ACC112 (cell line): ENCODE results near the gene NOP56.
A peak's percentile ranks its signal among the peaks of the same experiment; 100 is the strongest.

Source experiments
- H2AFZ ChIP-seq: fragments of 200-600 bp; sonication (generic); one replicate; pipeline ENCODE4 v1.6.0; 2017; ENCODE audit warnings: antibody characterized with exemption, low read length; ENCODE audit not compliant: unreplicated experiment
- H3K27ac ChIP-seq: fragments of 200-600 bp; sonication (generic); 2 replicates; pipeline ENCODE4 v1.5.1; 2014; ENCODE audit warnings: low read depth, mild to moderate bottlenecking, antibody characterized with exemption, low read length, moderate library complexity
- H3K27me3 ChIP-seq: fragments of 200-600 bp; sonication (generic); 2 replicates; pipeline ENCODE4 v1.6.1; 2014; ENCODE audit warnings: mild to moderate bottlenecking, antibody characterized with exemption, low read length, moderate library complexity, mixed read lengths; ENCODE audit not compliant: insufficient read depth
- H3K36me3 ChIP-seq: fragments of 200-600 bp; sonication (generic); 2 replicates; pipeline ENCODE4 v1.6.1; 2016; ENCODE audit warnings: mild to moderate bottlenecking, antibody characterized with exemption, low read length, moderate library complexity, mixed read lengths; ENCODE audit not compliant: insufficient read depth
- H3K4me1 ChIP-seq: fragments of 200-600 bp; sonication (generic); one replicate; pipeline ENCODE4 v1.6.1; 2016; ENCODE audit warnings: low read length, mixed read lengths; ENCODE audit not compliant: insufficient read depth, unreplicated experiment, control insufficient read depth
- H3K4me3 ChIP-seq: fragments of 200-600 bp; sonication (generic); 2 replicates; pipeline ENCODE4 v1.5.1; 2014; ENCODE audit warnings: mild to moderate bottlenecking, low read depth, low read length
- H3K79me2 ChIP-seq: fragments of 200-600 bp; sonication (generic); one replicate; pipeline ENCODE4 v1.6.0; 2016; ENCODE audit warnings: low read length; ENCODE audit not compliant: control insufficient read depth, unreplicated experiment, insufficient read depth

The NOP56 gene

GRCh38 chr20:2687514-2687913 is 35.1 kb downstream of the NOP56 start:
- Histone ChIP-seq H2AFZ (no peak overlapping the region), H3K27ac (no peak overlapping the region), H3K36me3 (no peaks in the 10 kb centered on the region), H3K4me1 (no peaks in the 10 kb centered on the region), H3K27me3 (peaks cover 46% of the 10 kb centered on the region), H3K4me3 (no peak overlapping the region), H3K79me2 (no peaks in the 10 kb centered on the region)

GRCh38 chr20:2688041-2688591 is 35.7 kb downstream of the NOP56 start:
- peaks cover 46% of the 10 kb centered on the region for H3K27me3 ChIP-seq
- no peaks in the 10 kb centered on the region for H3K36me3 ChIP-seq
- H3K27ac ChIP-seq, result no peak overlapping the region
- no peak overlapping the region for H3K4me3 ChIP-seq
- no peak overlapping the region for H2AFZ ChIP-seq
- H3K79me2 ChIP-seq, result no peaks in the 10 kb centered on the region
- H3K4me1 ChIP-seq, result no peaks in the 10 kb centered on the region

- peaks cover 66% of the 10 kb centered on the region for H3K27me3 ChIP-seq
- H3K27ac ChIP-seq, result no peak overlapping the region
- no peaks in the 10 kb centered on the region for H3K36me3 ChIP-seq
- H2AFZ ChIP-seq, result no peak overlapping the region
- no peaks in the 10 kb centered on the region for H3K79me2 ChIP-seq
- no peak overlapping the region for H3K4me3 ChIP-seq
- no peaks in the 10 kb centered on the region for H3K4me1 ChIP-seq
Measured at GRCh38 chr20:2690213-2690612, 37.8 kb downstream of the NOP56 start.

GRCh38 chr20:2690718-2691117 is 38.3 kb downstream of the NOP56 start:
- H3K27ac ChIP-seq, result no peak overlapping the region
- H3K27me3 ChIP-seq, result peaks cover 67% of the 10 kb centered on the region
- H3K4me1 ChIP-seq, result no peaks in the 10 kb centered on the region
- no peak overlapping the region for H2AFZ ChIP-seq
- no peaks in the 10 kb centered on the region for H3K79me2 ChIP-seq
- H3K4me3 ChIP-seq, result no peak overlapping the region
- no peaks in the 10 kb centered on the region for H3K36me3 ChIP-seq

- H3K36me3 ChIP-seq, result no peaks in the 10 kb centered on the region
- H3K79me2 ChIP-seq, result no peaks in the 10 kb centered on the region
- no peaks in the 10 kb centered on the region for H3K4me1 ChIP-seq
- H2AFZ ChIP-seq, result no peak overlapping the region
- no peak overlapping the region for H3K4me3 ChIP-seq
- H3K27me3 ChIP-seq, result peaks cover 67% of the 10 kb centered on the region
- H3K27ac ChIP-seq, result no peak overlapping the region
Measured at GRCh38 chr20:2691127-2691526, 38.7 kb downstream of the NOP56 start.

DNA sequence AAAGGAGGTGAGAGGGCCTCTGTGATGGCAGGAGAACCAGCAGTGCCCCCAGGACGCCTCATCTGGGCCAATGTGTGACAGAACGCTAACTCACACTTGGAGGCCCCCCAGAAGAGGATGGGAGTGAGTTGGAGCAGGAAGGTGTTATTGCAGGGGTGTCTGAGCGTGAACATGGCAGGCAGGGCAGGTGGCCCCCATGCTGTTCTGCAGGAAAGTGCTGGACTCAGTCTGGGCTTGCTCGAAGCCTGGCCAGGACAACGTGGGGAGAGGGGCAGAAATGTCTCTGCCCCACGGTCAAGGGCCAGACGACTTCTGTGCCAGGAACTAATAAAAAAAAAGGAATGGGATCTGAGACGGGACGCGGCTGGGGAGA is 39.2 kb downstream of the NOP56 start:
- Histone ChIP-seq H2AFZ (no peak overlapping the region), H3K27me3 (peaks cover 66% of the 10 kb centered on the region), H3K36me3 (no peaks in the 10 kb centered on the region), H3K27ac (no peak overlapping the region), H3K4me1 (no peaks in the 10 kb centered on the region), H3K4me3 (no peak overlapping the region), H3K79me2 (no peaks in the 10 kb centered on the region)

DNA sequence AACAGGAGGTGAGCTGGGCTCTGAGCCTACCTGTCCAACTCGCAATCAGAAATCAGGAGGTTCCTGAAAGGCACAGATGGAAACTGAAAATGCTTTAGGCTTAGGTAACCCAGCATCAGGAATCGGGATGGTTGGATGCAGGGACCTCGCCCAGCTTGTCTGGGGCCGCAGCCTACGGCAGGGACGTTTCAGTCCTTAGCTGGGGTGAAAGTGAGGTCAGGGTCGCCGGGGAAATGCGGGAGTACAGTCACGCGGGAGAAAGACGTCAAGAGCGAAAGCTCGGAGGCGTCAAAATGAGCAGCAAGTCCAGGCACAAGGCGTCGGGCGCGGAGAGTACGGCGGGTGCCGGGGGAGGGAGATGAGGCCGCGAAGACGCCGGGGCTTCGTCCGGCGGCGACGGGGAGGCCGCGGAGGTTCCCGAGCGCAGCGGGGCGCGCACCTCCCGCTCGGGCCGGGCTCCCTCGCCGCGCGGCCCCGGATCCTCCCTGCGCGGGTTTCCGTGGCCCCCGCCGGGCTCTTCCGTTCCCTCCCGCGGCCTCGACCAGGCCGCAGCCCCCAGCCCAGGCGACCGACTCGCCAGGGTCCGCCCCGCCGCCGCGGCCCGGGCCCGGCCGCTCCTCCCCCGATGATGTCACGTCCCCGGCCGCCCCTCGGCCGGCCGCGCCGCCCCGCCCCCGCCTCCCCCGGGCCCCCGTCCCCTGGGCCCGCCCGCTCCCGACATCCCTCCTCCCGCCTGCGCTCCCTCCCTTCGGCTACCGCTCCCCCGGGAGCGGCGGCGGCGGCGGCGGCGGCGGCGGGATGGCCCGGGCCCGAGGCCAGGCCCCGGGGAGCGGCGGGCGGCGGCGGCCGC is 39.8 kb downstream of the NOP56 start, which contains the start of gene EBF4:
EBF4 (plus strand) TSS at position 745 of the 850 bp plus-strand sequence. CDS start 866 bp downstream, outside the sequence.
- Histone ChIP-seq H3K36me3 (no peaks in the 10 kb centered on the region), H3K27me3 (peaks cover 66% of the 10 kb centered on the region), H3K4me1 (no peaks in the 10 kb centered on the region), H3K79me2 (no peaks in the 10 kb centered on the region), H3K27ac (no peak within 1 kb of the TSS), H3K4me3 (peak within 1 kb of the TSS; percentile 56; the same call in 1 of the 2 replicates), H2AFZ (no peak within 1 kb of the TSS)

DNA sequence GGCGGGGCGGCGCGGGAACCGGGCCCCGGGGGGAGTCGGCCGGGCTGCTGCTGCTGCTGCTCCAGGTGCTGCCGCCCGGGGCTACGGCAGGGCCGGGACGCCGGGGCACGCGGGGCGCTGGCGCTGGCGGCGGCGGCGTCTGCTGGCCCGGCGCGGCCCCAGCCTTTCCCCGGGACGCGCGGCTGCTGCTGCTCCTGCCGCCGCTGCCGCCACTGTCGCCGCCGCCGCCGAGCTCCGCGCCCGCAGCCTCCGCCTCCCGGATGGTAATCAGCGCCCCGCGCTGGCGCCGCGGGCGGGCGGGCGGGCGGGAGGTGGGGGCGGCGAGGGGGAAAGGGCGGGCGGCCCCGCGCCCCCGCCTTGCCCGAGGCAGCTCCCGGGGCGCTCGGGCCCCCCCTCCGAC is 40.5 kb downstream of the NOP56 start:
- Histone ChIP-seq H3K4me1 (no peaks in the 10 kb centered on the region), H3K36me3 (no peaks in the 10 kb centered on the region), H3K4me3 (no peak overlapping the region), H2AFZ (no peak overlapping the region), H3K27ac (no peak overlapping the region), H3K27me3 (peaks cover 72% of the 10 kb centered on the region), H3K79me2 (no peaks in the 10 kb centered on the region)

- Histone ChIP-seq H3K36me3 (no peaks in the 10 kb centered on the region), H3K4me1 (no peaks in the 10 kb centered on the region), H3K4me3 (no peak overlapping the region), H3K79me2 (no peaks in the 10 kb centered on the region), H2AFZ (no peak overlapping the region), H3K27me3 (peaks cover 77% of the 10 kb centered on the region), H3K27ac (no peak overlapping the region)
Measured at GRCh38 chr20:2693286-2694007, 41.0 kb downstream of the NOP56 start.

- Histone ChIP-seq H3K4me1 (no peaks in the 10 kb centered on the region), H2AFZ (no peak overlapping the region), H3K4me3 (no peak overlapping the region), H3K27me3 (peaks cover 83% of the 10 kb centered on the region), H3K79me2 (no peaks in the 10 kb centered on the region), H3K36me3 (no peaks in the 10 kb centered on the region), H3K27ac (no peak overlapping the region)
Measured at GRCh38 chr20:2694008-2694471, 41.6 kb downstream of the NOP56 start.
